Measurements from ENCODE around the gene NKX2-8.

- TF ChIP-seq ZFX (CRISPR knock-in tag; IDR thresholded peaks at IDR 0.05; ENCODE audit: low read depth), result no peak
- no peak for TF ChIP-seq SMAD1 (CRISPR knock-in tag; IDR thresholded peaks at IDR 0.05; ENCODE audit: borderline replicate concordance, low read depth)
- no peak for TF ChIP-seq CTCF (CRISPR knock-in tag; IDR thresholded peaks at IDR 0.05)
- TF ChIP-seq, protein P1, sequence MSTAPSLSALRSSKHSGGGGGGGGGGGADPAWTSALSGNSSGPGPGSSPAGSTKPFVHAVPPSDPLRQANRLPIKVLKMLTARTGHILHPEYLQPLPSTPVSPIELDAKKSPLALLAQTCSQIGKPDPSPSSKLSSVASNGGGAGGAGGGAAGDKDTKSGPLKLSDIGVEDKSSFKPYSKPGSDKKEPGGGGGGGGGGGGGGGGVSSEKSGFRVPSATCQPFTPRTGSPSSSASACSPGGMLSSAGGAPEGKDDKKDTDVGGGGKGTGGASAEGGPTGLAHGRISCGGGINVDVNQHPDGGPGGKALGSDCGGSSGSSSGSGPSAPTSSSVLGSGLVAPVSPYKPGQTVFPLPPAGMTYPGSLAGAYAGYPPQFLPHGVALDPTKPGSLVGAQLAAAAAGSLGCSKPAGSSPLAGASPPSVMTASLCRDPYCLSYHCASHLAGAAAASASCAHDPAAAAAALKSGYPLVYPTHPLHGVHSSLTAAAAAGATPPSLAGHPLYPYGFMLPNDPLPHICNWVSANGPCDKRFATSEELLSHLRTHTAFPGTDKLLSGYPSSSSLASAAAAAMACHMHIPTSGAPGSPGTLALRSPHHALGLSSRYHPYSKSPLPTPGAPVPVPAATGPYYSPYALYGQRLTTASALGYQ (CRISPR knock-in tag; IDR thresholded peaks at IDR 0.05), result no peak
- no peak for TF ChIP-seq RAD21 (CRISPR knock-in tag; IDR thresholded peaks at IDR 0.05)
- TF ChIP-seq EP300 (IDR thresholded peaks at IDR 0.05; ENCODE audit: low read depth in 2 of 2, low read length in 2 of 2), result no peak
- TF ChIP-seq EP300 (CRISPR knock-in tag; IDR thresholded peaks at IDR 0.05; ENCODE audit: borderline replicate concordance), result no peak
- no peak for TF ChIP-seq POLR2A (IDR thresholded peaks at IDR 0.05; ENCODE audit: insufficient read depth in 1 of 2, low read depth in 2 of 2, low read length in 2 of 2)
- no peak for TF ChIP-seq PAX8 (CRISPR knock-in tag; IDR thresholded peaks at IDR 0.05; ENCODE audit: borderline replicate concordance)
Observed at GRCh38 chr14:36588788-36589187, 6.4 kb upstream of the NKX2-8 start.
